NCI-H524 (cell line): Measurements from ENCODE around the gene HOXC5.

Experiments used
- DNase-seq, 2 experiments: peaks; one replicate each; lab custom pipeline; 2025; lab: John Stamatoyannopoulos, UW

The HOXC5 gene

GRCh38 chr12:54019924-54020590, 12.8 kb upstream of the HOXC5 start:
- no peak for DNase-seq

- DNase-seq = no peak
Observed at GRCh38 chr12:54020591-54021405, 12.1 kb upstream of the HOXC5 start.

GRCh38 chr12:54021432-54022013, 11.3 kb upstream of the HOXC5 start:
- no peak for DNase-seq

GRCh38 chr12:54022960-54023884, 9.6 kb upstream of the HOXC5 start:
- DNase-seq = no peak

- no peak for DNase-seq
Observed at GRCh38 chr12:54024127-54024526, 8.7 kb upstream of the HOXC5 start.

- DNase-seq = no peak
Observed at GRCh38 chr12:54024581-54025305, 8.1 kb upstream of the HOXC5 start.

GRCh38 chr12:54025499-54026405, 7.1 kb upstream of the HOXC5 start:
- no peak for DNase-seq

GRCh38 chr12:54026640-54027441, 6.0 kb upstream of the HOXC5 start:
- no peak for DNase-seq

- no peak for DNase-seq
Observed at GRCh38 chr12:54027442-54027786, 5.4 kb upstream of the HOXC5 start.

- DNase-seq = peak in 1 of 2 experiments; percentile 40
Observed at GRCh38 chr12:54028314-54029201, 4.3 kb upstream of the HOXC5 start, which contains the start of gene HOXC6. HOXC6 (plus strand) TSS chr12:54028440; CDS start chr12:54028522, 82 bp downstream.

- DNase-seq = no peak
Observed at GRCh38 chr12:54029529-54030441, 3.1 kb upstream of the HOXC5 start.

- no peak for DNase-seq
Observed at GRCh38 chr12:54030442-54030801, 2.4 kb upstream of the HOXC5 start.

- DNase-seq = no peak
Observed at GRCh38 chr12:54030889-54031471, 1.9 kb upstream of the HOXC5 start.

- DNase-seq = no peak
Observed at GRCh38 chr12:54031480-54031879, 1.4 kb upstream of the HOXC5 start.

- no peak for DNase-seq
Observed at GRCh38 chr12:54032086-54032619, 697 bp upstream of the HOXC5 start.

- peak; percentile 51 to 56 for DNase-seq
Observed at GRCh38 chr12:54033106-54033979, 493 bp downstream of the HOXC5 start.
